HG02943 (cell line): ENCODE data around the gene NEUROG1.
"Not testable (repeated sequence)": the region's sequence is repeated elsewhere in the genome, so short reads cannot be mapped to it uniquely, and the experiment has no call there.

Experiments
- ATAC-seq: cut with Tn5 transposase; IDR thresholded peaks from one replicate; pipeline ENCODE4 v1.9.1; 2021; ENCODE audit warnings: mild to moderate bottlenecking, low read depth, moderate library complexity; ENCODE audit not compliant: unreplicated experiment

The NEUROG1 gene

DNA sequence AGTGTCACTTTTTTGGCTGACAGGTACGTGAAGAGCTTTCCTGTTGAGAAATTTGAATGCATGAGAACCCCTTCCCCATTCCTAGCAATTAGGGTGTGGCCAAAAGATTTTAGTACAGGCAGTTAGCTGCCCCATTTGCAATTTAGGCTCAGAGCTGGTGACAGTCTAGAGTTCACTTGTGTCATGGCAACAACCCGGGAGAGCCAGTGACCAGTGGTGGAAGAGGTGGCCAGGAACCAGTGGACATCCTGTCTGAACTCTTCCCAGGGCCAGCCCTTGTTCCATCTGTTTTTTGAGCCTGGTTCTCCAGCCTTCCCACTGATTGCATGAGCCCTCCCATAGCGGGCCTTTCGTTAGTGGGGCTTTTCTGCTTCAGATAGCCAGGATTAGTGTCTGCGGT, 2.5 kb upstream of the NEUROG1 start:
- no peak for ATAC-seq

DNA sequence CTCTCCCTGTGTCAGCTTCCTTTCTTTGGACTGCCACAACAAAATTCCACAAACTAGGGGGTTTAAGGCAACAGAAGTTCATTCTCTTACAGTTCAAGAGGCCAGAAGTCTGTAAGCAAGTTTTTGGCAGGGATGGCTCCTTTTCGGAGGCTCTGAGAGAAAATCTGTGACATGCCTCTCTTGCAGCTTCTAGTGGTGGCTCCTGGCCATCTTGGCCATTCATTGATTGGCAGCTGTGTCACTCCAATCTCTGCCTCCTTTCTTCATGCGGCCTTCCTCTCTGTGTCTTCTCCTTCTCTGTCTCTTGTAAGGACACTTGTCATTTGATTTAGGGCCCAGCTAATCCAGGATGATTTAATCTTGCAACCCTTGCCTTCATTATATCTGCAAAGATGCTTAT, 2.0 kb upstream of the NEUROG1 start:
- no peak for ATAC-seq

DNA sequence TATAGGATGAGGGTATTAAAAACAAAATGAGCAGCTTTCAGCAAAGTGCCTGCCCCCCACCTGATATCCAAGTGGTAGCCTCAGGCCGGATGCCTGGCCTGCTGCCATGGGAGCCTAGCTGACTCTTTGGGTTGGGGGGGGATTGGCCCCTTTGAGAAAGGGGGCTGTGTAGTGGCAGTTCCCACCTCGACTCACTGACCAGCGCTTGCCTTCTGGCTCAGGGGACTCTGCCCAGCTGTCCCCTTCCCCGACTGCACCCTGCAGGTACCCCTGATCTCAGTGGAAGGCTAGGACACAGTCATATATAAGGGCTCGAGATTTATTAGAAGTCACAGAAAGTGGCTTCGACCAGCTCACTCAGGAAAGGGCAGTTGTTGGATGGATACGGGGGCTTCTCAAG, 1.5 kb upstream of the NEUROG1 start:
- no peak for ATAC-seq

DNA sequence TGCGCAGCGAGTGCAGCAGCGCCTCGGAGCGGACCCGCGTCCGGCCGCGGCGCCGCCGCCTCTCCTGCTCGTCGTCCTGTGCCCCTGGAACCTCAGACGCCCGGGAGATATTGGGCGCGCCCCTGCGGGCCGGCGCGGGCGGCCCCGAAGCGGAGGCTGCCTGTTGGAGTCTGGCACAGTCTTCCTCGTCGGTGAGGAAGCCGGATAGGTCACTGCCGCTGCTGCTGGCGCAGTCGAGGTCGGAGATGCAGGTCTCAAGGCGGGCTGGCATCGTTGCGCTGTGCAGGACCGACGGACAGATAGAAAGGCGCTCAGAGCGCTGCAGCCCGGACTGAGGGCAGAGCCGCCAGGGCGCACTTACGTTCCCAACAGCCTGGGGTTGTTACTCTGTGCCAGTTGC, 344 bp downstream of the NEUROG1 start:
- no peak for ATAC-seq

DNA sequence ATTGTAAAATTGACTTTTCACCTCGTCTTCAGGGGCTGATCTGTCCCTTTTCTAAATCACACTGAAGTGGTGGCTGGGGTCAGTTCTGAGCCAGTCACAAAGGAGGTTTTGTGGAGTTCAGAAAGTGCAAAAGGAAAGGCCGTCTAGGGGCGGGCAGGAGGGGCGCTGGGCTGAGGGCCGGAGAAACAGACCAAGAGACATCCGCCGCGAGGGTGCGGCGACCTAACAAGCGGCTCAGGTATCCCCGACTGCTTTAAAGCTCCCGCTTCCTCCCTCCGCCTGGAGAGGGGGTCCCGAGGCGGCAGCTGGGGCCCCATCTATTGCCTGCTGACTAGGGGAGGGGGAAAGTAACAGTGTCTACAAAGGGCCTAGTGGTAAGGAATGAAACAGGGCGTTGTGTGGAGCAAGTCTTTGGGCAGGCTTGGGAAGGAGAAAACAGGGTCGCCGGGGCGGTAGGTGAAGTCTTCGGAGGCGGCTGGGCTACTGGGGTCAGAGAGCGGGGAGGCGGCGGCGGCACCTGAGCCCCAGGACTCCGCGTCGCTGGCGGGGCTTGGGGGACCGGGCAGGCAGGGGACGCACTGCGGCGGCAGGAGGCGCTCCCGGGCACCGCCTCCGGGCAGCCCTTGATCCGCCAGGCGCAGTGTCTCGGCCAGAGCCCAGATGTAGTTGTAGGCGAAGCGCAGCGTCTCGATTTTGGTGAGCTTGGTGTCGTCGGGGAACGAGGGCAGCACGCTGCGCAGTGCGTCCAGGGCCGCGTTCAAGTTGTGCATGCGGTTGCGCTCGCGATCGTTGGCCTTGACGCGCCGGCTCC, 950 bp downstream of the NEUROG1 start:
- ATAC-seq: no peak

DNA sequence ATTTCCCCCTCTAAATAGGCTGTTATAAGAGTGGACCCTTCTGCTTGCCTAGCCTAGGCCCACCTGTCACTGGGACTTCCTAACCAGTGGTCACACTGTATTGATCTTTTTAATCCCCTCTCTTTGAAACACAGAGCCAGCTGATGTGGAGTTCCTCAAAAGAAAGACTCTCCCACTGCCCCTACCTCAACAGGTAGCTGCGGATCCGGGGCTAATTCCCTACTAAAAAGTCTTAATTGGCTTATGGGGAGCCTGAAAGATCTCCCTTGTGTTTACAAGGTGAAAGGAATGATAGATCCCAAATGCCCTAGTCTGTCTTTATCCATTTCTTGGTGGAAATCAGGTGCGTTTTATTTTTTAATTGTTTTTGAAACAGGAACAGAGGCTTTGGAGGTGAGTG, 2.0 kb downstream of the NEUROG1 start:
- ATAC-seq: no peak

GRCh38 chr5:135533334-135533733, 2.4 kb downstream of the NEUROG1 start:
- ATAC-seq: no peak

GRCh38 chr5:135529576-135529975, 6.2 kb downstream of the NEUROG1 start:
- not testable (repeated sequence) for ATAC-seq

- ATAC-seq: no peak
Measured at GRCh38 chr5:135526924-135527323, 8.8 kb downstream of the NEUROG1 start.

- ATAC-seq: no peak
Measured at GRCh38 chr5:135521964-135522363, 13.8 kb downstream of the NEUROG1 start.

- no peak for ATAC-seq
Measured at GRCh38 chr5:135517631-135518030, 18.1 kb downstream of the NEUROG1 start.

GRCh38 chr5:135514116-135514515, 21.6 kb downstream of the NEUROG1 start:
- ATAC-seq: no peak

DNA sequence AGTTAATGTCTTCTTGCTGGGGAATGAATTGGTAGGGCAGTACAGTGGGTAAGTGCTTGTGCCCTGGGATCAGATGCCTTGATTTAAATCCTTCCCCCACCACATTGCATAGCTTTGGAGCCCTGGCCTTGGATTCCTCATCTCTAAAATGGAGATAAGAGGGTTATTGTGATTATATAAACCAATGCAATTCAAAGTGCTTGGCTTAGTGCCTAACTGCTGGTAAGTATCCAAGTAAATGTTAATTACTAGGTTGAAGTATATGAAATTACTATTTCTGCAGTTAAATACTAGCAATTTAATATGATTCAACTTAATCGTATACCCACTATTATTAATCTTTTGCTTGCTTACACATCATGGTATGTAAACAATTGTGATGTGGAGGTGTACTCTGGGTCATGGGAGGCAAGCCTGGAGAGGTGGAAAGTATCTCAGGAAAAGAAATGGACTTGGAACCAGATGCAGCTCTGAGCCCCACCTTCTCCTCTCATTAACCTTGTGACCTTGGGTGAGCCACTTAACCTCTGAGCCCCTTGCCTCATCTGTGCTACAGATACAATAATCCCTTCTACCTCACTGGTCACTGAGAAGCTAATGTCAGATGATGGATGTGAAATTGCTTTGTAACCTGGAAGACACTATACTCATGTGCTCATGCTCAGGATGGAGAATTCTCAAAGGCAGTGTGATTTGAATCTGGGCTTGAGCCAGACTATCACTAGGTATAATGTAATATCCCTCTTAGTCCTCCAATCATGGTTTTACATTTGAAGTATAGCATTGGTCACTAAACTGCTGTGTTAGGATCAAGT, 23.8 kb downstream of the NEUROG1 start:
- ATAC-seq: no peak

DNA sequence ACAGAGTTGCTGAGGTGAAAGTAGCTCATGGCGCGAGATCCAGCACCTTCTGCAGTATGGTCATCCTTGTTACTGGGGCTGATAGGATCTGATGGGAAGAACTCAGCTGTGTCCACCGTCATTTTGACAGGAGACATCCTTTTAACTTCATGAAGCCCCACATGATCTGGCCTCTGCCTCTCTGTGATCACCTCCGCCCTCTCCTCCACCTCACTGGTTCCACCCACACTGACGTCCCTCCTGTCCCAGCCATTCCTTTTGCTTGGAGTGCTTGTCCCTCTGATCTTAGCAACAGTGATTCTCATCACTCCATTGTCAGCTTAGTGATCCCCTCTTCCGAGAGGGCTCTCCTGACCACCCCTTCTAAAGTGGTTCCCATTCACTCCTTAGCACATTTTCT, 25.8 kb downstream of the NEUROG1 start:
- ATAC-seq: no peak

DNA sequence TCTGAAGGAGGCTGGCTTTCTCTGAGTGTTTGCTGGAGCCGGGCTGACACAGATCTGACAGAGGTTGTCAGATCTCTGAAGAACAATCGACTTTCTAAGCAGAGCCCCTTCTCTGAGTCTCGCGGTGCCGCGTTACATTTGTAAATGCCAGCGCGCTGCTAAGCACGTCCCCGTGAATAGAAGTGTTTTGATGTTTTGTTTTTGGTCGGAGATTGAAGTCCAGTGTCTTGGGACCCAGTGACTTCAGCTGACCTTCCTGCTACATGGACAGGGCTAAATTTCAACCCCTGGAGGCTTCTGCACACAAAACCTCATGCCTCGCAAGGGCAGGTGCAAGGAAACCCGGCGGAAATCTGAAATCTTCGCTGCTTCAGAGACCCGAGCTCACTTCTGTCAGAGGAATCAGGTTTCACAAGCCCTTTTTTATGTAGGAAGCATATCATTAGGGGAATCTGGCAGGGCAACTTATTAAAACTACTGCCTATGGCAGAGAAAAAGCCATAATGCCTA, 27.2 kb downstream of the NEUROG1 start:
- no peak for ATAC-seq

GRCh38 chr5:135505973-135506372, 29.8 kb downstream of the NEUROG1 start:
- no peak for ATAC-seq

DNA sequence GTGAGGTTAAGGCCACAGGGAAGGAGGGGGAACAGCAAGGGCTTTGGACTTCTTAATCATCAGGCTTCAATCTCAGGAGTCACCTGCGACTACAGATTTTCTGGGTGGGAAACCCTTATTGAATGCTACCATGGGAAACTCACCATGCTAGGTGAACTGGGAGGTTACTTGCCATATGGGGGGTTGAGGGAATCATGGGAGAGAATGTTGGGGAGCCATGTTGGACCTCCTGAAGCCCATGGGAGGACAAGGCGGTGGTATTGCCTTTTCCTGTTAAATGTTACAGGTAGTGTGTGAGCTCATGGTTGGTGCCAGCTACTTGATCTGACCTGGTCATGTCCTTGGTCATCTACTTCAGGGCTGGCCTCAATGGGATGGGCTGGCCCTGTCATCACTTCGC, 31.4 kb downstream of the NEUROG1 start:
- ATAC-seq: no peak

DNA sequence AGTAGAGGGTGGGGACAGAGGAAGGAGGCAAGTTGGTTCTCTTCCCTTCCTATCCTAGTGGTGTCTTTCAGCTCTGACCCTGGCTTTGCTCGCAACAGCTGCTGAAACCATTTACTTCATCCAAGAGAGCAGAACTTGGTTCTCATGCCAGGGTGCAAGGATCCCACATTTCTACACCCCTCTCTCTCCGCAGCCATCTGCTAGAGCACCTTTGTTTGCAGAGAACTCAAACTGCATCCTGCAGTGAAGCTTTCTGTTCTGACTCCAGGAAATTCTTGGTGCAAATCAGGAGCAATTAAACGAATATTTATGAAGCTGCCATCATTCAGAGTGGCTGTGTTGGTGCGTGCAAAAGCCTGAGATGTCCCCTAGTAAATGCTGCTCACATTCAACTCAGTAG, 31.9 kb downstream of the NEUROG1 start:
- ATAC-seq: no peak

- no peak for ATAC-seq
Measured at GRCh38 chr5:135502836-135503520, 32.8 kb downstream of the NEUROG1 start.

DNA sequence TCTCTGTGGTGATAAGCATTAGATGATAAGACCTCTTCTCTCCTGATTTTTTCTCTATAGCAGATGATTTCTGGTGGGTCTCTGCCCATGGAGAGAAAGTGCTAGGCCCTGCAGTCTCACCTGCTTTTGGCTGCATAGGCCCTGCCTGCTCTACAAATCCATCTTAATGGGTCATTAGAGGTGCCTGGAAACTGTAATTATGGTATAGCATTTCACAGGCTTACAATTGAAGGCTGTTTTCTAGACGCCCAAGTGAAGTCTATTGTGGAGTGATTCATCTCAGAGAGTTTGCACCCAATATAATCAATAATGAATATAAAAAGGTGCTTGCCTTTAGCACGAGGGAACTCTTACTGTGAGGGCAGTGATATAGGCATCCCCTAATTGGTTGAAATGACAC, 33.8 kb downstream of the NEUROG1 start:
- no peak for ATAC-seq

GRCh38 chr5:135498637-135498995, 37.1 kb downstream of the NEUROG1 start:
- ATAC-seq: no peak
